H9 (cell line): ENCODE measurements around the gene PDE7B. TPM values are rescaled to one million over a fixed set of nuclear protein-coding genes. Genes with fewer than 3 reads are reported as not detected.

Experiments
- DNase-seq: peaks from one replicate; pipeline ENCODE4 v3.0.0-alpha.2; 2017
- H2AFZ ChIP-seq: one replicate; pipeline ENCODE4 v1.6.1; 2013; ENCODE audit warnings: mild to moderate bottlenecking, low read length, control low read depth, moderate library complexity
- H2AK5ac ChIP-seq: 2 replicates; pipeline ENCODE4 v1.6.1; 2013; ENCODE audit warnings: low read length, control low read depth, mixed read lengths; ENCODE audit not compliant: insufficient read length
- H2BK120ac ChIP-seq: one replicate; pipeline ENCODE4 v1.6.1; 2013; ENCODE audit warnings: low read depth, mild to moderate bottlenecking, low read length, control low read depth, inconsistent platforms; ENCODE audit not compliant: poor library complexity, severe bottlenecking
- H2BK12ac ChIP-seq: 2 replicates; pipeline ENCODE4 v1.6.1; 2013; ENCODE audit warnings: low read length, control low read depth, mixed read lengths, low read depth; ENCODE audit not compliant: insufficient read length
- H2BK15ac ChIP-seq: 2 replicates; pipeline ENCODE4 v1.6.1; 2013; ENCODE audit warnings: low read depth, low read length, control low read depth
- H2BK20ac ChIP-seq: one replicate; pipeline ENCODE4 v1.6.1; 2013; ENCODE audit warnings: low read depth, mild to moderate bottlenecking, low read length, control low read depth, inconsistent platforms; ENCODE audit not compliant: poor library complexity, severe bottlenecking
- H2BK5ac ChIP-seq: 2 replicates; pipeline ENCODE4 v1.6.1; 2013; ENCODE audit warnings: low read length, control low read depth, mixed read lengths; ENCODE audit not compliant: insufficient read length
- H3K14ac ChIP-seq: 2 replicates; pipeline ENCODE4 v1.6.1; 2013; ENCODE audit warnings: low read length, control low read depth; ENCODE audit not compliant: insufficient read depth
- H3K18ac ChIP-seq: 2 replicates; pipeline ENCODE4 v1.6.1; 2013; ENCODE audit warnings: low read depth, mild to moderate bottlenecking, mixed read lengths, low read length, control low read depth; ENCODE audit not compliant: insufficient read length
- H3K23ac ChIP-seq: 2 replicates; pipeline ENCODE4 v1.6.1; 2013; ENCODE audit warnings: low read length, control low read depth, mixed read lengths, low read depth; ENCODE audit not compliant: insufficient read length
- H3K23me2 ChIP-seq: 2 replicates; pipeline ENCODE4 v1.6.1; 2013; ENCODE audit warnings: low read depth, mild to moderate bottlenecking, mixed read lengths, low read length, control low read depth; ENCODE audit not compliant: insufficient read length, poor library complexity, severe bottlenecking
- H3K27ac ChIP-seq: 2 replicates; pipeline ENCODE4 v1.5.1; 2013; ENCODE audit warnings: low read length, control low read depth, mixed read lengths, low read depth; ENCODE audit not compliant: insufficient read length
- H3K27me3 ChIP-seq: 2 replicates; pipeline ENCODE4 v1.6.1; 2013; ENCODE audit warnings: low read length, control low read depth, inconsistent platforms; ENCODE audit not compliant: insufficient read depth
- H3K4ac ChIP-seq: 2 replicates; pipeline ENCODE4 v1.6.1; 2013; ENCODE audit warnings: low read depth, mild to moderate bottlenecking, control low read depth, inconsistent platforms, low read length, moderate library complexity
- H3K4me1 ChIP-seq: 2 replicates; pipeline ENCODE4 v1.6.1; 2013; ENCODE audit warnings: low read length, control low read depth, inconsistent platforms; ENCODE audit not compliant: insufficient read depth
- H3K4me2 ChIP-seq: 2 replicates; pipeline ENCODE4 v1.6.1; 2013; ENCODE audit warnings: low read length, control low read depth, mixed read lengths; ENCODE audit not compliant: insufficient read length, insufficient read depth
- H3K56ac ChIP-seq: 2 replicates; pipeline ENCODE4 v1.6.1; 2013; ENCODE audit warnings: low read depth, mild to moderate bottlenecking, mixed read lengths, low read length, control low read depth; ENCODE audit not compliant: insufficient read length
- H3K79me1 ChIP-seq: 2 replicates; pipeline ENCODE4 v1.6.1; 2013; ENCODE audit warnings: low read depth, mild to moderate bottlenecking, moderate library complexity, low read length, control low read depth, inconsistent platforms; ENCODE audit not compliant: insufficient read depth, poor library complexity, severe bottlenecking
- H3K79me2 ChIP-seq: 2 replicates; pipeline ENCODE4 v1.6.1; 2013; ENCODE audit warnings: low read length, control low read depth, inconsistent platforms; ENCODE audit not compliant: insufficient read depth
- H3K9ac ChIP-seq: 2 replicates; pipeline ENCODE4 v1.6.1; 2013; ENCODE audit warnings: low read length, control low read depth, mixed read lengths; ENCODE audit not compliant: insufficient read length; ENCODE audit errors: extremely low read depth
- H3K9me3 ChIP-seq: one replicate; pipeline ENCODE4 v1.6.1; 2013; ENCODE audit warnings: low read depth, low read length, inconsistent platforms; ENCODE audit not compliant: control insufficient read depth
- H3T11ph ChIP-seq: one replicate; pipeline ENCODE4 v1.6.1; 2013; ENCODE audit warnings: mild to moderate bottlenecking, low read length, control low read depth, inconsistent platforms
- H4K20me1 ChIP-seq: one replicate; pipeline ENCODE4 v1.6.1; 2013; ENCODE audit not compliant: control insufficient read depth, insufficient read length, insufficient read depth
- H4K5ac ChIP-seq: 2 replicates; pipeline ENCODE4 v1.6.1; 2013; ENCODE audit warnings: low read depth, mild to moderate bottlenecking, mixed read lengths, low read length, control low read depth; ENCODE audit not compliant: insufficient read length
- H4K8ac ChIP-seq: replicated peaks from 2 replicates; pipeline ENCODE4 v1.6.1; 2013; ENCODE audit warnings: low read length, control low read depth, mixed read lengths, low read depth; ENCODE audit not compliant: insufficient read length
- H4K91ac ChIP-seq: 2 replicates; pipeline ENCODE4 v1.6.1; 2013; ENCODE audit warnings: low read depth, mild to moderate bottlenecking, moderate library complexity, mixed read lengths, low read length, control low read depth; ENCODE audit not compliant: insufficient read length
- H3K27ac Mint-ChIP-seq, 3 experiments: 2 replicates in 2 of 3; 3 replicates in 1 of 3; pipeline ENCODE4 v1.8.0; 2020 to 2021; ENCODE audit warnings: mixed read lengths in 3 of 3, mild to moderate bottlenecking in 1 of 3, moderate library complexity in 1 of 3
- H3K27me3 Mint-ChIP-seq: 2 replicates; pipeline ENCODE4 v1.8.0; 2021; ENCODE audit warnings: low read depth, mild to moderate bottlenecking, moderate library complexity, mixed read lengths
- H3K36me3 Mint-ChIP-seq, 3 experiments: 2 replicates in 2 of 3; 3 replicates in 1 of 3; pipeline ENCODE4 v1.8.0; 2020 to 2021; ENCODE audit warnings: low read depth in 3 of 3, mixed read lengths in 3 of 3; ENCODE audit not compliant: insufficient read depth in 1 of 3
- H3K4me1 Mint-ChIP-seq, 2 experiments: 2 replicates each; pipeline ENCODE4 v1.8.0; 2020; ENCODE audit warnings: mixed read lengths in 2 of 2
- H3K4me3 Mint-ChIP-seq, 2 experiments: 2 replicates in 1 of 2; 3 replicates in 1 of 2; pipeline ENCODE4 v1.8.0; 2020 to 2021; ENCODE audit warnings: mild to moderate bottlenecking in 2 of 2, mixed read lengths in 2 of 2, moderate library complexity in 1 of 2
- H3K9me3 Mint-ChIP-seq, 2 experiments: 2 replicates in 1 of 2; 3 replicates in 1 of 2; pipeline ENCODE4 v1.8.0; 2020; ENCODE audit warnings: mild to moderate bottlenecking in 2 of 2, mixed read lengths in 2 of 2, moderate library complexity in 1 of 2
- CTCF ChIP-seq: fragments of 200-600 bp; sonication (generic); conservative IDR thresholded peaks from 3 replicates; pipeline ENCODE4 v1.8.0; 2021; ENCODE audit warnings: antibody characterized with exemption, mild to moderate bottlenecking
- total RNA-seq: library from RNA; stranded (reverse); gene quantifications from 2 replicates; pipeline ENCODE4 v1.2.1, GENCODE V29; 2021

The PDE7B gene
- total RNA-seq, 1 experiment from 2014 or later, result not detected

- Histone ChIP-seq H3K14ac (no peak overlapping the region), H3K18ac (no peak overlapping the region)
- no peak for DNase-seq
These were observed 37.3 kb downstream of the PDE7B start for GRCh38 chr6:135888818-135889217.

More at GRCh38 chr6:135888818-135889217, 37.3 kb downstream of the PDE7B start:
- H4K8ac ChIP-seq, result no peak overlapping the region
- H3K79me1 ChIP-seq, result no peaks in the 10 kb centered on the region
- H4K5ac ChIP-seq, result no peak overlapping the region
- no peak overlapping the region for H3K9ac ChIP-seq
- Mint-ChIP-seq H3K36me3 (no peaks in the 10 kb centered on the region), H3K9me3 (no peaks in the 10 kb centered on the region), H3K27me3 (no peaks in the 10 kb centered on the region), H3K4me3 (no peak overlapping the region), H3K27ac (no peak overlapping the region), H3K4me1 (no peaks in the 10 kb centered on the region)
- H3K27me3 ChIP-seq, result no peaks in the 10 kb centered on the region
- H2AK5ac ChIP-seq, result no peak overlapping the region
- H4K91ac ChIP-seq, result no peak overlapping the region
- H3K27ac ChIP-seq, result no peak overlapping the region
- H2BK20ac ChIP-seq, result no peak overlapping the region
- H3K23me2 ChIP-seq, result no peaks in the 10 kb centered on the region
- no peaks in the 10 kb centered on the region for H3K9me3 ChIP-seq
- no peak overlapping the region for H2BK120ac ChIP-seq
- H4K20me1 ChIP-seq, result no peaks in the 10 kb centered on the region
- no peak overlapping the region for H2AFZ ChIP-seq
- H3K4ac ChIP-seq, result no peak overlapping the region
- H3K79me2 ChIP-seq, result no peaks in the 10 kb centered on the region
- no peaks in the 10 kb centered on the region for H3K4me1 ChIP-seq
- no peak overlapping the region for H2BK15ac ChIP-seq
- H2BK5ac ChIP-seq, result no peak overlapping the region
- H3T11ph ChIP-seq, result no peak overlapping the region
- no peak overlapping the region for H3K23ac ChIP-seq
- no peak overlapping the region for H3K4me2 ChIP-seq
- no peak overlapping the region for H3K56ac ChIP-seq
- TF ChIP-seq CTCF, result no peak
- no peak overlapping the region for H2BK12ac ChIP-seq
